Central memory CD8-positive, alpha-beta T cell (primary cell): Measurements from ENCODE around the gene NAXD.

Experiments
- ATAC-seq: fragments of 150-1000 bp; cut with Tn5 transposase; replicated peaks from 2 replicates; pipeline ENCODE4 v1.10.0; 2022; ENCODE audit warnings: mild to moderate bottlenecking, moderate FRiP score, moderate number of reproducible peaks; ENCODE audit not compliant: poor library complexity, severe bottlenecking; ENCODE audit errors: extremely low read depth
- DNase-seq, 2 donors: peaks; one replicate each; pipeline ENCODE4 v3.0.0; 2021; ENCODE audit warnings: low spot score in 2 of 2
- H3K27ac Mint-ChIP-seq: one replicate; pipeline ENCODE4 v1.8.0; 2022; ENCODE audit warnings: low read depth, mild to moderate bottlenecking, moderate library complexity, mixed read lengths
- H3K27me3 Mint-ChIP-seq: one replicate; pipeline ENCODE4 v1.8.0; 2022; ENCODE audit warnings: mixed read lengths
- H3K36me3 Mint-ChIP-seq: one replicate; pipeline ENCODE4 v1.8.0; 2022; ENCODE audit warnings: mild to moderate bottlenecking, moderate library complexity, mixed read lengths; ENCODE audit not compliant: insufficient read depth
- H3K4me1 Mint-ChIP-seq: one replicate; pipeline ENCODE4 v1.8.0; 2022; ENCODE audit warnings: mixed read lengths
- H3K4me3 Mint-ChIP-seq: one replicate; pipeline ENCODE4 v1.8.0; 2022; ENCODE audit warnings: mild to moderate bottlenecking, moderate library complexity, mixed read lengths
- H3K9me3 Mint-ChIP-seq: one replicate; pipeline ENCODE4 v1.8.0; 2022; ENCODE audit warnings: mixed read lengths

The NAXD gene

DNA sequence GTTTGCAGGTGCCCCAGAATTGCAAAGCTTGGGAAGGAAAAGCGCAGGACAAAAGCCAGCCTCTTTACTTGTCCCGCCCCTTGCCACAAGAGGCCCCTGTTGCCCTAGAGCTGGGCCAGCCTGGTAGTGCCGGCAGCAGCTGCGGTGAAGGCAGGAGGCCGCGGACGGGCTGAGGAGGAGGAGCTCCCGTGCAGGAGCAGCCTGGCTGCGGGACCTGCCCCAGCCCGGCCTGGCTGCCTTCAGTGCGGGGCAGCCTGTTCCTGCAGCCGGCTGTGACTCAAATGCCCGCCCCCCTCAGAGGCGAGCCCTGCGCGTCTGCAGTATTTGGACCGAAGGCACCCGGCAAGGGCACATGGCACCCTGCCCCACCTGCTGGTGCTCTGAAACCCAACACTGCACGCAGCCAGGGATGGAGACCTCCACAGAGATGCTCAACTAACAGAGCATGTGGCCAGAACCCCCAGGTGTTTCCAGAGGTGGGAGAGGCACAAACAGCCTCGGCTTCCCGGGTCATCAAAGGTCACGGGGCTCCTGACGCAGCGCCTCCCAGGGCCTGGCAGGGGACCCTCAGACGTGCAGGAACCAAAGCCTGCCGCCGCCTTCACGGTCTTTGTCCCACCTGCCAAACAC lies 29.7 kb downstream of the NAXD start:
- ATAC-seq (no peak), DNase-seq (peak; percentile 21 to 26)
- H3K36me3 Mint-ChIP-seq = peaks cover 13% of the 10 kb centered on the region
- H3K9me3 Mint-ChIP-seq = no peaks in the 10 kb centered on the region
- no peaks in the 10 kb centered on the region for H3K27me3 Mint-ChIP-seq
- H3K27ac Mint-ChIP-seq = no peak overlapping the region
- H3K4me3 Mint-ChIP-seq = no peak overlapping the region
- H3K4me1 Mint-ChIP-seq = no peaks in the 10 kb centered on the region

DNA sequence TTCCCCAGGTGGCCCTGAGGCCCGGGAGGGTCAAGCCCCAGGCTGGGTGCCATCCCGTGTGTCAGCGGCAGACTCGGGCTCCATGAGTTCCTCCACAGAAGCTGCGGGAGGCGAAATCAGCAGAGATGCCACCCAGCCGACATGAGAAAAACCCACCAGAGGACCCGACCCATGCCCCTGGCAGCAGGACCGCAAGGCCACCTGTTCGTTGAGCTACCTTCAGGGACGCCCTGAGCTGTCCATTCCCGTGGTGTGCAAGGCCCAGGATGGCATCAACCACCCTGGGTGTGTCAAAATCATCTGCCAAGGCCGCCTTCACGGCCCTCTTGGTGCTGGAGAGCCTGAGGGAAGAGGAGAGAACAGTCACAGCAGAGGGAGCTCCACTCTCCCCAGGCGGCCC lies 30.4 kb downstream of the NAXD start:
- Mint-ChIP-seq H3K36me3 (peaks cover 13% of the 10 kb centered on the region), H3K27me3 (no peaks in the 10 kb centered on the region), H3K4me3 (no peak overlapping the region), H3K27ac (no peak overlapping the region), H3K9me3 (no peaks in the 10 kb centered on the region), H3K4me1 (no peaks in the 10 kb centered on the region)
- ATAC-seq (no peak), DNase-seq (no peak)

DNA sequence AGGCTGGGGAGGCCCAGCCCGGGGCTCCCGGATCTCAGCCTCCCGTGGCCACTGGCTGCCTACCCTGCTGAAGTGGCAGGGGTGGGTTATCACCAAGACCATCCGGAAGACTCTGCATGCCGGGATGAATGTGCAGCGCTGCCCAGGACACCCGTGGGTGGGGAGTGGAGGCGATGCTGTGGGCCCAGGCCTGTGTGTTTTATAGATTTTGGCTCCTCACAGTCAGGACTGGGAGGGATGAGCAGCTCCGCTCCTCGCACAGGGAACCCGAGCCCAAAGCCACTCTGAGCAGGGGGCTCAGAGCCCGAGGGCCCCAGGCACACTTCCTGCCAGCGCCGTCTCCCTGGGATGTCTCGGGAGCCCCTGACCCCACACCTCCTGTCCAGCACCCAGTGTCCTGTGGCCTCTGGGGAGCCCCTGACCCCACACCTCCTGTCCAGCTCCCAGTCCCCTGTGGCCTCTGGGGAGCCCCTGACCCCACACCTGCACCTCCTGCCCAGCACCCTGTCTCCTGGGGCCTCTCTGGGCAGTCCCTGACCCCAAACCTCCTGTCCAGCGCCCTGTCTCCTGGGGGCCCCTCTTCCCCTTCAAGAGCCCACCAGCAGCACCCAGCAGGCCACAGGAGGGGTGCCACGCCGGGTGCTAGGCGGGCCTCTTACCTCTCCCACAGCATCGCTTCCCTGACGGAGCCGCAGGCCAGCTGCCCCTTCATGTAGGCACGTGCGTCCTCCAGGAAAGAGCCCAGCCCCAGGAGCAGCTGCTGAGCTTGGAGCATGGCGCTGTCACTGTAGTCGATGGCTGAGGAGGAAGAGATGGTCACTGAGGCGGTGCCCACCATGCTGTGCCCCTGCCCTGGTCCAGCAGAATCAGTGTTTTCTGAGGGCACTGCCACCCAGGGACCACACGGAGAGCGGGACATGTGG lies 31.4 kb downstream of the NAXD start:
- Mint-ChIP-seq H3K4me1 (no peaks in the 10 kb centered on the region), H3K27me3 (no peaks in the 10 kb centered on the region), H3K9me3 (no peaks in the 10 kb centered on the region), H3K27ac (peak overlapping the region; percentile 69), H3K4me3 (no peak overlapping the region), H3K36me3 (peaks cover 20% of the 10 kb centered on the region)
- ATAC-seq (no peak), DNase-seq (no peak)

DNA sequence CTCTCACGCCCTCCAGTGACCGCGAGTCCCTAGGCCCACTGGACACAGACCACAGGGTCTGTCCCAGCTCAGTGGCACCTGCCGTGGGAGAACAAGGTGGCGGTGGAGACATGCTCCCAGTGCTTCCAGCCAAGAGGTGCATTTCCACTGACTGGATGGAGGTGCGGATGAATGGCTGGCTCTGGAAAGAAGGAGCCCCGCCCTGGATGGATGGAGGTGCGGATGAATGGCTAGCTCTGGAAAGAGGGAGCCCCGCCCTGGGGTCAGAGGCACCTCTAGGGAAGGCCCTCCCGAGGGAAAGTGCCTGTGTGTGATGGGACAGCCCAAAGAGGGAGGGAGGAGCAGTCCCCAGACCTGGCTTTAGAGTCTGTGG lies 32.0 kb downstream of the NAXD start:
- Mint-ChIP-seq H3K27ac (peak overlapping the region; percentile 69), H3K4me3 (no peak overlapping the region), H3K4me1 (no peaks in the 10 kb centered on the region), H3K27me3 (no peaks in the 10 kb centered on the region), H3K36me3 (peaks cover 19% of the 10 kb centered on the region), H3K9me3 (no peaks in the 10 kb centered on the region)
- DNase-seq (no peak), ATAC-seq (no peak)

DNA sequence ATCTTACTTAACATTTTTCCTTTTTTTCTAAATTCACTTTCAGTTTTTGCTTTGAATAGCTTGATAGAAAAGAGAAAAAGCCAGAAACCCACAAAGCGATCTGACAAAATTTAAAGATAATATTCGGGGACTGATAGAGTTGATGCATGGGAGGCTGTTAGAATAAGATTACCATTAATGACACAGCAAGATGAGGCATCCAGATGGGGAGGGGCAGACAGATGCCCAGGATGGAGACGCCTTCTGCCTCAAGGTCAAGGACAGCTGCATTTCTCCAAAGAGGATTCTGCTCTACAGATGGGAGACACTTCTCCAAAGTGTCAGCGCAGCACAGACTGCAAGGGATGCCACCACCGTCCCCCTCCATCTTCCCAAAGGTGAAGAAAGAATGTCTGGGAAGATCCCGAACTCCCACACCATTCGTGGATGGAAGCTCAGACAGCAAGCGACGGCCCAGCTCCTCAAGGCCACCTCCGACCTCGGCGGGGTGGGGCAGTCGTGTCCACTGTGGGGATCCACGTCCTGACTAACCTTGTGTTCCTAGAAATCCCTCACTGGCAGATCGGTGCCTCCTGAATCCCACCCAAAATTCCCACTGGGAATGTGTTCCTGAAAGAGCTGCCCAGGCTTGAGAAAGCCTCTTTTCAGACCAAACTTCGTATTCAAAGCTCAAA lies 32.9 kb downstream of the NAXD start:
- Mint-ChIP-seq H3K9me3 (no peaks in the 10 kb centered on the region), H3K27ac (no peak overlapping the region)

DNA sequence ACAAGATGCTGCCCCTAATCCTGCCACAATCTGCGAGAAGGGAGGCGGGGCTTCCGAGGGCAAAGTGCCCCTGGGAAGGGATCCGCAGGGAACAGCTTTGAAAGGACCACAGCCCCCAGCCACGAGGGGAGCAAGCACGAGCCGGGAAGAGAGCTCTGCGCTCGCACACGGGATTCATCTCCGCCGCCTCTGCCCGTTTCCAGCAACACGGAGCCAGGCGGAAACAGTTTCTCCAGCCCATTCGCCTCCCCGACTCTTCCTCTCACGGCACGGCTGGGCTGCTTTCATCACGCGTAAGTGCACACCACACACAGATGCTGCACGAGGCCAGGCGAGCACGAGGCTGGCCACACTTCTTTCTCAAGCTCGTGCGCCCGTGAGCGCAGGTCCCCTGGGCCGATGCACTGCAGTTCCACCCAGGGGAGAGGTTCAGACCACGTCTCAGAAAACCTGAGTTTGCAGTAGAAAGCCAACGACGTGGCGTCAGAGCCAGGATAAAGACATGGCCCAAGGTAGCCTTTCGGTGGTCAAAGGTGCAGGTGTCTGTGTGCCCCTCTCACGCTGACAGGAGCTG lies 33.6 kb downstream of the NAXD start:
- H3K4me3 Mint-ChIP-seq = no peak overlapping the region
- H3K27me3 Mint-ChIP-seq = no peaks in the 10 kb centered on the region
- peaks cover 19% of the 10 kb centered on the region for H3K36me3 Mint-ChIP-seq
- ATAC-seq (no peak), DNase-seq (no peak)
- H3K9me3 Mint-ChIP-seq = no peaks in the 10 kb centered on the region
- H3K4me1 Mint-ChIP-seq = no peaks in the 10 kb centered on the region
- H3K27ac Mint-ChIP-seq = no peak overlapping the region

More for the DNA sequence above, 32.9 kb downstream of the NAXD start:
- no peaks in the 10 kb centered on the region for H3K27me3 Mint-ChIP-seq
- no peaks in the 10 kb centered on the region for H3K4me1 Mint-ChIP-seq
- no peak for DNase-seq
- no peak overlapping the region for H3K4me3 Mint-ChIP-seq
- H3K36me3 Mint-ChIP-seq = peaks cover 16% of the 10 kb centered on the region
- ATAC-seq = no peak

DNA sequence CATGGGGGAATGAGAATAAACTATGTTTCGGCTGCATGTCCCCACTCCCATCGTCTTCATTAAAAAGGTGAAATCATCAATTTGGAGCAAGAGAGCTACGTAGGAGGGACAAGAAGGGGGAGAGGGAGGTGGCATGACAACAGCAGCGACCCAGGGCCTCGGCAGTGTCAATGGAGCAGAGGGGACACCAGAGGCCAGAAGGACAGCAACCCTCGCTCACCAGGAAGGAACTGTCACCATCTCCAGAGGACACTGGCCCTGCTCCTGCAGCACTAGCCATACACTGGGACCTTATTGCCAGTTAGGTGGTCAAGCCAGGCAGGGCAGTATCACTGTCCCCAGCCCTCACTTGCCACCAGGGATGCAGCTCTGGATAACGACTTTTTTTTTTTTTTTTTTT lies 34.2 kb downstream of the NAXD start:
- Mint-ChIP-seq H3K9me3 (no peaks in the 10 kb centered on the region), H3K4me3 (no peak overlapping the region), H3K4me1 (no peaks in the 10 kb centered on the region), H3K27ac (no peak overlapping the region), H3K36me3 (peaks cover 21% of the 10 kb centered on the region), H3K27me3 (no peaks in the 10 kb centered on the region)
- ATAC-seq (no peak), DNase-seq (no peak)

DNA sequence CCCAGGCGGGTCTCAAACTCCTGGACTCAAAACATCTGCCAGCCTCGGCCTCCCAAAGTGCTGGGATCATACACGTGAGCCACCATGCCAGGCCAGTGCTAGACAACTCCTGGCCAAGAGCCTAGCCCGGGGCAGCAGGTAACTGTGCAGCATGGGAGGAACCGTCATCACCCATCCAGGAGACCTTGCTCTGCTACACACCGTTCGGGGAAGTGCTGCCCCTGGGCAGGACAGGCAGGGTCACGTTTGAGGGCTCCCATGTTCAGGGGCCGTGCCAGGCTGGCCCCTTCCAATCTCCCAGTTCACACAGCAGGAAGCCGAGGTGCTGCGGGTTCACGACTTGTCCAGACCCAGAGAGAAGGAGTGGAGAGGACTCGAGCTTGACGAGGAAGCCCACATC lies 35.1 kb downstream of the NAXD start:
- Mint-ChIP-seq H3K27ac (no peak overlapping the region), H3K36me3 (peaks cover 21% of the 10 kb centered on the region), H3K4me3 (no peak overlapping the region), H3K27me3 (no peaks in the 10 kb centered on the region), H3K9me3 (no peaks in the 10 kb centered on the region), H3K4me1 (no peaks in the 10 kb centered on the region)
- DNase-seq (no peak), ATAC-seq (no peak)

DNA sequence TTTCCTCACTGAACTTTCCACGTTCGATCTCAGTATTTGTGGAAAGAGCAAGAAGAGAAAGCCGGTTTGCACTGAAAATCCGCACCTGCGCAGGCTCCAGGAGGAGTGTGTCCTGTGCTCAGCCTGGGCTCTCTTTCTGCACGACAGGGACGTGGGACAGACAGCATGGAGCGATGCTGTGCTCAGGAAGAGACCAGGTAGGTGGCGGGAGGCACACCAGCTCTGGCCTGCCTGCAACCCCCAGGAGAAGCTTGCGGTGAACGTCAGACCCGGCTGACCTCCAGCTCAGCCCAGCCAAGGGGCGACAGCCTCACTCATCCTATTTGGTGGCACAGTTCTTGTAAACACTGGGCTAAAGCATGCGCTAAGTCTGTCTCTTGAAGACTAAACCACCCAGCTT lies 35.9 kb downstream of the NAXD start:
- Mint-ChIP-seq H3K27me3 (no peaks in the 10 kb centered on the region), H3K4me1 (peaks cover 5% of the 10 kb centered on the region), H3K9me3 (no peaks in the 10 kb centered on the region), H3K27ac (peak overlapping the region; percentile 70), H3K4me3 (no peak overlapping the region), H3K36me3 (peaks cover 19% of the 10 kb centered on the region)
- ATAC-seq (no peak), DNase-seq (no peak)

DNA sequence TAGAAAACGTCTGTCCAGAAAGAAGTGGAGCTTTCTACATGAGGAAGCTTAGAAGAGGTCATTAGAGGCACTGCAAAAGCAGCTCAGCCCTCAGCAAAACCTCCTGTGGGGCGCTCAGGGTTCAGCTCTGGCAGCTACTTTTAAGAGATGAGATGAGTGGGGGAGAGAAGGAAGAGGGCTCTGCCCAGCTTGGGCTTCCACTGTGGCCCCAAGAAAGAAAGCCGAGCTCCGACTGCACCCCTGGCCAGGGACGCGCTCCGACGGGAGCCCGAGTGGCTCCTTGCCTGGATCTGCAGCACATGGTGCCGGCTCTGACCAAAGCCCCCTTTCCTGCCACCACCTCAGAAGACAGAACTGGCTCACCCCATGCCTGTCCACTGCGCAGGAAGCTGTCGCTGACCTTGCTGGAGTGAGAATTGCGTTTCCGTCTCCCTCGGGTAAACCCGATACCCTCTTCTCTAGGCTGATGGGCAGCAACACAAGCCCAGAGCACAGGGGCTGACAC lies 36.4 kb downstream of the NAXD start:
- H3K4me3 Mint-ChIP-seq = no peak overlapping the region
- ATAC-seq (no peak), DNase-seq (no peak)
- H3K9me3 Mint-ChIP-seq = no peaks in the 10 kb centered on the region
- H3K4me1 Mint-ChIP-seq = peaks cover 7% of the 10 kb centered on the region
- H3K27me3 Mint-ChIP-seq = no peaks in the 10 kb centered on the region
- H3K36me3 Mint-ChIP-seq = peaks cover 19% of the 10 kb centered on the region
- H3K27ac Mint-ChIP-seq = peak overlapping the region; percentile 70

DNA sequence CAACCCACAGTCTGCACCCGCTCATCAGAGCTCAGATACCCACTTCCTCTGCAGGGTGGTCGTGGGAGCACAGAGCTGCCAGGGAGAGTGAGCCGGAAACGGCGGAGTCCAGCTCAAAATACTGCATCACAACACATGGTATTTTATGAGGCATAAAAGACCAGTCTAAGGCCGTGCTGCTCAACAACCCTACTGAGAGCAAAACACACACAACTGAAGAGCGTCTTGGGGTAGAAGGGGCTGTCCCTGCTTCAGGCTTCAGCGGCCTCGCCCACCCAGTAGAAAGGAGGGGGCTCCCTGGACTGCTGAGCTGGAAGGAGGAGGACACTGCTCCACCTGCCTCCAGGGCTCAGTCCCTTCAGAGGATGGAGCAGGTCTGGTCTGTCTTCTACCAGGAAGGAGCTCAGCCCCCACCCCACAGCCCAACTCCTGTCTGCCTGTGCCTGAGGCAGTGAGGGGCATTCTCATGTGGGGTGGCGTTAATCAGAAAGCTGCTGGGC lies 36.9 kb downstream of the NAXD start:
- DNase-seq = no peak
- ATAC-seq = no peak
- H3K36me3 Mint-ChIP-seq = peaks cover 19% of the 10 kb centered on the region
- H3K4me3 Mint-ChIP-seq = no peak overlapping the region
- H3K4me1 Mint-ChIP-seq = peaks cover 7% of the 10 kb centered on the region
- H3K27me3 Mint-ChIP-seq = no peaks in the 10 kb centered on the region
- H3K27ac Mint-ChIP-seq = peak overlapping the region; percentile 70
- no peaks in the 10 kb centered on the region for H3K9me3 Mint-ChIP-seq

DNA sequence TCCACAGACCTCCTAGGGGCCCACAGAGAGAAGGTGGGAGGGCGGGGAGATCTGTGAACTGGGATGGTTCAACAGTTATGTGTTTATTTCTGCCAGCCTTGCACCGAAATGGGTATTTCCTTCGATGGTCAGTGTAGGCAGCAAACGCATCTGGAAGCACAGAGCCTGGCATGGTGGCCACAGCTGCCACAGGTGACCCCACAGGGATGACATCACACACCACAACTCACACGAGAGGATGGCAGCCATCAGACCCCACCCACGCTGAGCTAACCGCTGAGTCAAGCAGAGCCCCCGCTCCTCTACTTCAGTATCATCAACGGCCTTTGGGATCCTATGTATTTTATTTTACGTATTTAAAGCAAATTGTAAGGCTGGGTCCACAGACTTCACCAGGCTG lies 37.4 kb downstream of the NAXD start:
- Mint-ChIP-seq H3K27ac (no peak overlapping the region), H3K4me1 (peaks cover 10% of the 10 kb centered on the region), H3K4me3 (no peak overlapping the region), H3K9me3 (no peaks in the 10 kb centered on the region), H3K36me3 (peaks cover 19% of the 10 kb centered on the region), H3K27me3 (no peaks in the 10 kb centered on the region)
- DNase-seq (no peak), ATAC-seq (no peak)
